Duodenal mucosa (tissue), 2 donors: ENCODE measurements around the gene EPRS1.

Experiments used
- H3K27ac ChIP-seq: one replicate; pipeline ENCODE4 v1.7.0; 2013; ENCODE audit warnings: low read depth, low read length
- H3K27me3 ChIP-seq, 2 donors: one replicate each; pipeline ENCODE4 v1.7.0; 2013; ENCODE audit warnings: low read length in 2 of 2, control low read depth in 1 of 2; ENCODE audit not compliant: insufficient read depth in 2 of 2, control insufficient read depth in 1 of 2
- H3K36me3 ChIP-seq, 2 donors: one replicate each; pipeline ENCODE4 v1.7.0; 2013; ENCODE audit warnings: low read length in 2 of 2, control low read depth in 1 of 2; ENCODE audit not compliant: insufficient read depth in 2 of 2, control insufficient read depth in 1 of 2
- H3K4me1 ChIP-seq, 2 donors: one replicate each; pipeline ENCODE4 v1.7.0; 2013; ENCODE audit warnings: low read length in 2 of 2, control low read depth in 1 of 2; ENCODE audit not compliant: insufficient read depth in 2 of 2, control insufficient read depth in 1 of 2
- H3K4me3 ChIP-seq, 2 donors: one replicate each; pipeline ENCODE4 v1.7.0; 2013; ENCODE audit warnings: low read length in 2 of 2, low read depth in 1 of 2
- H3K9ac ChIP-seq, 2 donors: one replicate each; pipeline ENCODE4 v1.7.0; 2013; ENCODE audit warnings: low read length in 2 of 2, low read depth in 1 of 2
- H3K9me3 ChIP-seq, 2 donors: one replicate each; pipeline ENCODE4 v1.7.0; 2013; ENCODE audit warnings: low read length in 2 of 2, control low read depth in 1 of 2; ENCODE audit not compliant: control insufficient read depth in 1 of 2

The EPRS1 gene

DNA sequence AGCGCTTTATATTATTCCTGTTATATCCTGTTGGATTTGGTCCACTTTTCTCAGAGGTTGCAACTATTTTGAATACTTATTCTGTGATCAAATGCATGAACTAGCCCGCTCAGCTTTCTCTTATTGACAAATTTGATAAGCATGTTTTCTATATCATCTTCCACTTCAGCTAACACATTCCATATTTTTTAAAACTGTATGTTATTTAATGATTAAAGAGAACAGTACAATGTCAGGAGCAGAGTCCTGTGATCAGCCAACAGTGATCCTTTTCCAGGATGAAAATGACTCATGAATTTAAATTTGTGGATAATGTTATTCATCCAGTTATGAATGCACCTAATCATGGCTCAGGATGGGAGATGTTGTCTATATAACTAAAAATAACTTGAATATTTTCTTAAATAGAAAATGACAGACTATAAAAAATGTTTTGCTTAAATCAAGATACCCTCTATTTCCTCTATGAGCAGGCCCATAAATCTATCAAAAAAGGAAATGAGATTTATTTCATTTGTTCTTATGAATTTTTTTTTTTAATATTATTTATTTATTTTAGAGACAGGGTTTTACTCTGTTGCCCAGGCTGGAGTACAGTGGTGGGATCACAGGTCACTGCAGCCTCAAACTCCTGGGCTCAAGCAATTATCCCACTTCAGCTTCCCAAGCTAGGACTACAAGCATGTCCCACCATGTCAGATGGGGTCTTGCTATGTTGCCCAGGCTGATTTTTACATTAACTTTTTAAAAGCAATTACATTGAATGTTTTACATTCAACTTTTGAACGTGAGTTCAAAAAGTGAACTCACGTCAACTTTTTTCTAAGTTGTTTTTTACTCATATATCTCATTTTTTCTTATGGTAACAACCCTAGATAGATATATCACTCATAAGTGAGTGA, 30.8 kb upstream of the EPRS1 start:
- Histone ChIP-seq H3K36me3 (peaks cover 21 to 25% of the 10 kb centered on the region in 2 donors), H3K4me1 (no peaks in the 10 kb centered on the region), H3K9me3 (no peaks in the 10 kb centered on the region), H3K4me3 (no peak overlapping the region), H3K9ac (no peak overlapping the region), H3K27me3 (no peaks in the 10 kb centered on the region), H3K27ac (no peak overlapping the region)

GRCh38 chr1:220067269-220068204, 21.2 kb upstream of the EPRS1 start:
- no peak overlapping the region for H3K9ac ChIP-seq
- H3K27ac ChIP-seq = no peak overlapping the region
- H3K4me1 ChIP-seq = no peaks in the 10 kb centered on the region
- H3K4me3 ChIP-seq = no peak overlapping the region
- H3K27me3 ChIP-seq = no peaks in the 10 kb centered on the region
- no peaks in the 10 kb centered on the region for H3K9me3 ChIP-seq
- peaks cover 15 to 61% of the 10 kb centered on the region in 2 donors for H3K36me3 ChIP-seq

DNA sequence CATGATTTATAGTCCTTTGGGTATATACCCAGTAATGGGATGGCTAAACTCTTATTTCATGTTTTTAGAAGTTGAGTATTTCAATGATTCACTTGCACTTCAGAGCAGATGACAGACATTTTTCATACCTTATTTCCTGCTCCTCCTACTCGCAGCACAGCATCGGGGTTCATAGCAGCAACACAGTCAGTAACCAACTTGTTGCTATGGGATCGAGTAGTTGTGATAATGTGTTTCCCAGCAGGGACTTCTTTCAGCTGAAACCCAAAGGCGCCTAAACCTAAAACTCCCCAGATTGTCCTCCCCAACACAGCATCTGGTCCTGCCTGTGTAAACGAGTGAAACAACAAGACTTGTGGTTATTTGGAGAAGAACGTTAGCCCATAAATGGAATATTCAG, 16.3 kb upstream of the EPRS1 start:
- Histone ChIP-seq H3K9ac (no peak overlapping the region), H3K36me3 (peaks cover 13 to 68% of the 10 kb centered on the region in 2 donors), H3K27ac (no peak overlapping the region), H3K27me3 (no peaks in the 10 kb centered on the region), H3K4me1 (no peaks in the 10 kb centered on the region), H3K4me3 (no peak overlapping the region), H3K9me3 (no peaks in the 10 kb centered on the region)

- Histone ChIP-seq H3K36me3 (peaks cover 13 to 56% of the 10 kb centered on the region in 2 donors), H3K27ac (no peak overlapping the region), H3K27me3 (no peaks in the 10 kb centered on the region)
These were observed 14.6 kb upstream of the EPRS1 start for GRCh38 chr1:220060876-220061275.

GRCh38 chr1:220056374-220056773, 10.1 kb upstream of the EPRS1 start:
- Histone ChIP-seq H3K27me3 (no peaks in the 10 kb centered on the region), H3K27ac (no peak overlapping the region), H3K9ac (no peak overlapping the region), H3K36me3 (peaks cover 0 to 21% of the 10 kb centered on the region in 2 donors), H3K4me1 (no peaks in the 10 kb centered on the region), H3K4me3 (no peak overlapping the region), H3K9me3 (no peaks in the 10 kb centered on the region)

More at GRCh38 chr1:220060876-220061275, 14.6 kb upstream of the EPRS1 start:
- H3K9me3 ChIP-seq = no peaks in the 10 kb centered on the region
- H3K9ac ChIP-seq = no peak overlapping the region
- H3K4me1 ChIP-seq = no peaks in the 10 kb centered on the region
- no peak overlapping the region for H3K4me3 ChIP-seq

DNA sequence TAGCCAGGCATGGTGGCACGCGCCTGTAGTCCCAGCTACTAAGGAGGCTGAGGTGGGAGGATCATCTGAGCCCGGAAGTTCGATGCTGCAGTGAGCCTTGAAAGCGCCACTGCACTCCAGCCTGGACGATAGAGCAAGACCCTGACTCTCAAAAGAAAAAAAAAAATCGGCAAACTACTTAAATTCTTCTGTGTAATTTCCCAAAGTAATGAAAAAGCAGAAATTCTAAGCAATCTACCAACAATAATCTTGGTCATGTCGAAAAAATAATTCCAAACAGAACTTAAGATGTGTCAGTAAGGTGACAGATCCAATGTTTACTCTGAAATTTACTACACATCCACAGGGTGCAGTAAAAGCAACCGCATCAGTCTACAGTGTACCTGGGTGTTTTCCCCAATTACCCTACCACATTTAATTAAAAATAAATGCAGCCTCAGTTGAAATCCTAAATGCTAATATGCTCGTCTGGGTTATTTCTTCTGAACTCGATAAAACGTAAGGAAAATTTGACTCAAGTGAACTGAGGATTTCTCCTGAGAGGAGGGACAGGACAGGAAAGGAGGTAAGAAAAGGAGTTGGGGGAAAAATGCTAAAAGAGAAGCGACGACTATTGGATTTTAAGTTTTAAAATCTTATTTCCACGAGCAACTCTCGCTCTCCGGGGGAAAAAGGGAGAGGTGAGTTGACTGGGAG, 801 bp downstream of the EPRS1 start:
- H3K9ac ChIP-seq = peak overlapping the region; percentile 90 to 93
- H3K4me1 ChIP-seq = peaks cover 17 to 23% of the 10 kb centered on the region in 2 donors
- H3K4me3 ChIP-seq = peak overlapping the region; percentile 98 to 100
- peak overlapping the region; percentile 72 for H3K27ac ChIP-seq
- no peaks in the 10 kb centered on the region for H3K27me3 ChIP-seq
- H3K9me3 ChIP-seq = no peaks in the 10 kb centered on the region
- no peaks in the 10 kb centered on the region for H3K36me3 ChIP-seq

DNA sequence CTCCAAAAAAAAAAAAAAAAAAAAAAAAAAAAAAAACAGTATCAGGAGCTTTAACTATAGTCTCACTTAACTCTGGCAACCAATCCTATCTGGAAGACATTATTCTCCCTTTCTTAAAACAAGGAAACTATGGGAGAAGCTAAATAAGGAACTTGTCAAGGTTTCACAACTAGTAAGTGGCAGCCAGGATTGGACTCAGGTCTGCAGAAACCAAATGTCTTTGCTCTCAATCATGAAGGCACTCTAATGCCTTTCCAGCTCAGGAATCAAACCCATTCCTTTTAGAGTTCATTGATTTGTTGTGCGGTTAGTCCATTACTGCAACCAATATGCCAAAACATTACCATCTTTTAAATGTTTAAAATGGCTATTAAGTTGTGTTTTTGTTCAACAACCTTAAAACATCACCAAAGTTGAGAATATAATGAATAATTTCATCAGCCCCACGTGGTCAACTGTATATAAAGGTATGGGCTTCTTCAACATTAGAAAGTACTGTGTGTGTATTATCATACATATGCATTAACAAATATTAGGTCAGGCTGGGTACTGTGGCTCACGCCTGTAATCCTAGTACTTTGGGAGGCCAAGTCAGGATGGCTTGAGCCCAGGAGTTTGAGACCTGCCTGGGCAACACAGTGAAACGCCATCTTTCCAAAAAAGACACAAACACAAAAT, 1.5 kb downstream of the EPRS1 start:
- Histone ChIP-seq H3K27ac (no peak overlapping the region), H3K36me3 (peaks cover 0 to 2% of the 10 kb centered on the region in 2 donors), H3K4me3 (peak overlapping the region; percentile 98 to 100), H3K27me3 (no peaks in the 10 kb centered on the region), H3K4me1 (peaks cover 23% of the 10 kb centered on the region in 2 donors), H3K9ac (peak overlapping the region; percentile 25 to 93), H3K9me3 (no peaks in the 10 kb centered on the region)

GRCh38 chr1:220043646-220044045, 2.7 kb downstream of the EPRS1 start:
- H3K4me1 ChIP-seq = peaks cover 27 to 30% of the 10 kb centered on the region in 2 donors
- H3K27me3 ChIP-seq = no peaks in the 10 kb centered on the region
- H3K9me3 ChIP-seq = no peaks in the 10 kb centered on the region
- no peak overlapping the region for H3K9ac ChIP-seq
- H3K4me3 ChIP-seq = peak overlapping the region in 1 of 2 donors; percentile 23
- peaks cover 0 to 13% of the 10 kb centered on the region in 2 donors for H3K36me3 ChIP-seq
- H3K27ac ChIP-seq = no peak overlapping the region

DNA sequence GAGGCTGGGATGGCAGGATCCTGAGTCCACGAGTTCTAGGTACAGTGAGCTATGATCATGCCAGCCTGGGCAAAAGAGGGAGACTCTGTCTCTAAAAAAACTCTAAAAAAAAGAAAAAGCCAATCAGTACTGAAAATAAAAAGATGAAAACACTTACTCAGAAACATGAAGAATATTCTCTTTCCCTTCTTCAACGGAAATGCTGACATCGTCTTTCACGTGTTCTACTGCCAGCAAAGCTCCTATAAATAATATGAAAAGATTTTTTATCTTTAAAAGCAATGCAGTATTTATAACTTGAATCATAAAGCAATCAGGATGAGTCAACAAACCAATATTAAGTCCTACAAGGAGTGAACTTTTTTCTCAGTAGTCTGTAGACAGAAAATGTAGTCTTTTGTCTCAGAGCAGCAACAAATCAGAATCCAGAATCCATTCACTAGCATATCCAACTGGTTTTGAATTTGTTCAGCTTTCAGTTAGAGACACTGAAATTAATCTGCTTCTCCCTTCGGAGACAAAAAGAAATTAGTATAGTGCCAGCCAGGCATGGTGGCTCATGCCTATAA, 6.2 kb downstream of the EPRS1 start:
- H3K27ac ChIP-seq = no peak overlapping the region
- H3K9ac ChIP-seq = no peak overlapping the region
- H3K9me3 ChIP-seq = no peaks in the 10 kb centered on the region
- H3K36me3 ChIP-seq = peaks cover 0 to 17% of the 10 kb centered on the region in 2 donors
- peaks cover 23 to 25% of the 10 kb centered on the region in 2 donors for H3K4me1 ChIP-seq
- no peak overlapping the region for H3K4me3 ChIP-seq
- no peaks in the 10 kb centered on the region for H3K27me3 ChIP-seq
